HG03066 (cell line): ENCODE results near the gene ADAMTS14.

Experiments
- ATAC-seq: cut with Tn5 transposase; IDR thresholded peaks from one replicate; pipeline ENCODE4 v1.9.1; 2021; ENCODE audit warnings: low read depth; ENCODE audit not compliant: unreplicated experiment

Gene ADAMTS14

GRCh38 chr10:70691611-70692010, 19.3 kb downstream of the ADAMTS14 start:
- ATAC-seq = no peak

GRCh38 chr10:70692043-70692603, 19.8 kb downstream of the ADAMTS14 start:
- no peak for ATAC-seq

- ATAC-seq = no peak
These were observed 21.5 kb downstream of the ADAMTS14 start for GRCh38 chr10:70693619-70694335.

- no peak for ATAC-seq
These were observed 22.3 kb downstream of the ADAMTS14 start for GRCh38 chr10:70694418-70695141.

GRCh38 chr10:70695241-70696030, 23.1 kb downstream of the ADAMTS14 start:
- ATAC-seq = no peak

GRCh38 chr10:70698211-70698610, 25.9 kb downstream of the ADAMTS14 start:
- no peak for ATAC-seq

GRCh38 chr10:70699063-70699658, 26.9 kb downstream of the ADAMTS14 start:
- ATAC-seq = no peak

GRCh38 chr10:70699659-70700174, 27.4 kb downstream of the ADAMTS14 start:
- ATAC-seq = no peak

- ATAC-seq = no peak
These were observed 30.0 kb downstream of the ADAMTS14 start for GRCh38 chr10:70702190-70702763.

- no peak for ATAC-seq
These were observed 31.9 kb downstream of the ADAMTS14 start for GRCh38 chr10:70704211-70704610.

GRCh38 chr10:70705121-70705861, 33.0 kb downstream of the ADAMTS14 start:
- no peak for ATAC-seq

GRCh38 chr10:70711177-70711576, 38.9 kb downstream of the ADAMTS14 start:
- no peak for ATAC-seq

- ATAC-seq = no peak
These were observed 39.6 kb downstream of the ADAMTS14 start for GRCh38 chr10:70711911-70712310.

GRCh38 chr10:70714245-70714644, 41.9 kb downstream of the ADAMTS14 start:
- no peak for ATAC-seq

GRCh38 chr10:70714951-70715350, 42.6 kb downstream of the ADAMTS14 start:
- no peak for ATAC-seq

GRCh38 chr10:70715853-70716795, 43.8 kb downstream of the ADAMTS14 start:
- no peak for ATAC-seq

- no peak for ATAC-seq
These were observed 50.6 kb downstream of the ADAMTS14 start for GRCh38 chr10:70722820-70723424.

GRCh38 chr10:70723771-70724170, 51.5 kb downstream of the ADAMTS14 start:
- ATAC-seq = no peak
